Vagina (tissue), 2 donors: Measurements from ENCODE around the gene PFKL. TPM values are rescaled to one million over a fixed set of nuclear protein-coding genes. Genes with fewer than 3 reads are reported as not detected.

Source experiments
- DNase-seq, 2 donors: peaks; one replicate each; pipeline ENCODE4 v3.0.0-alpha.2; 2017; ENCODE audit errors: extremely low spot score in 2 of 2
- H3K27ac ChIP-seq: fragments of 200-600 bp; sonication (generic); one replicate; pipeline ENCODE4 v1.5.1; 2019
- H3K27me3 ChIP-seq: fragments of 200-600 bp; sonication (generic); one replicate; pipeline ENCODE4 v1.5.1; 2019
- H3K36me3 ChIP-seq, 2 donors: fragments of 200-600 bp; sonication (generic); one replicate each; pipeline ENCODE4 v1.5.1; 2017 to 2019
- H3K4me1 ChIP-seq: fragments of 200-600 bp; sonication (generic); one replicate; pipeline ENCODE4 v1.5.1; 2019
- H3K4me3 ChIP-seq, 2 donors: fragments of 200-600 bp; sonication (generic); 1 replicate in 1 of 2; 2 replicates in 1 of 2; pipeline ENCODE4 v1.5.1; 2016 to 2019
- H3K9me3 ChIP-seq: fragments of 200-600 bp; sonication (generic); one replicate; pipeline ENCODE4 v1.5.1; 2019
- CTCF ChIP-seq, 3 experiments: fragments of 450-650 bp in 2 of 3; fragments of 200-600 bp in 1 of 3; sonication (generic) in 1 of 3; IDR thresholded peaks; one replicate each; pipeline ENCODE4 v1.5.1; 2017 to 2019; ENCODE audit warnings: antibody characterized with exemption in 3 of 3, mild to moderate bottlenecking in 2 of 3, moderate library complexity in 2 of 3
- POLR2A ChIP-seq, 2 donors: fragments of 450-650 bp; IDR thresholded peaks; one replicate each; pipeline ENCODE4 v1.6.1; 2017; ENCODE audit warnings: antibody characterized with exemption in 2 of 2, mild to moderate bottlenecking in 2 of 2, moderate library complexity in 2 of 2
- POLR2AphosphoS5 ChIP-seq, 2 donors: sonication (generic); formaldehyde crosslinking; IDR thresholded peaks; one replicate each; pipeline ENCODE4 v1.9.0; 2017; ENCODE audit warnings: antibody characterized with exemption in 2 of 2, mild to moderate bottlenecking in 2 of 2, low read depth in 1 of 2; ENCODE audit not compliant: insufficient read depth in 1 of 2
- intact Hi-C: fragments of 100-400 bp; cut with DNase I; formaldehyde crosslinking; loops from one replicate; pipeline ENCODE4 v1.15.1; 2023
- total RNA-seq: library from RNA; depleted of rRNA; stranded (reverse); fragments of >200 nt; gene quantifications from one replicate; pipeline ENCODE4 v1.2.3, GENCODE V29; 2016

The PFKL gene
- total RNA-seq, 1 donor from 2014 or later = 79.1 TPM

- H3K4me1 ChIP-seq = no peaks in the 10 kb centered on the region
- intact Hi-C loops = loop anchor here (2.0 kb wide), 1 partner anchor 14 kb away; no protein-coding TSS in a partner anchor
- no peak overlapping the region for H3K4me3 ChIP-seq
- DNase-seq = no peak
- TF ChIP-seq POLR2AphosphoS5 (IDR thresholded peaks at IDR 0.05; ENCODE audit: insufficient read depth in 1 of 2, low read depth in 1 of 2) = no peak
- TF ChIP-seq POLR2A (IDR thresholded peaks at IDR 0.05) = no peak
- no peak for TF ChIP-seq CTCF (IDR thresholded peaks at IDR 0.05)
- H3K9me3 ChIP-seq = no peaks in the 10 kb centered on the region
- H3K27ac ChIP-seq = no peak overlapping the region
- H3K27me3 ChIP-seq = no peaks in the 10 kb centered on the region
- peaks cover 0 to 28% of the 10 kb centered on the region in 2 donors for H3K36me3 ChIP-seq
Measured at GRCh38 chr21:44328242-44328895, 28.5 kb downstream of the PFKL start.

- H3K27ac ChIP-seq = no peak overlapping the region
- peaks cover 0 to 19% of the 10 kb centered on the region in 2 donors for H3K36me3 ChIP-seq
- TF ChIP-seq CTCF (IDR thresholded peaks at IDR 0.05) (no peak), POLR2AphosphoS5 (IDR thresholded peaks at IDR 0.05; ENCODE audit: insufficient read depth in 1 of 2, low read depth in 1 of 2) (peak in 1 of 2 donors; percentile 42)
- no peaks in the 10 kb centered on the region for H3K27me3 ChIP-seq
- DNase-seq = no peak
- no peaks in the 10 kb centered on the region for H3K9me3 ChIP-seq
- no peak overlapping the region for H3K4me3 ChIP-seq
- intact Hi-C loops = loop anchor here (2.0 kb wide), 1 partner anchor 14 kb away; no protein-coding TSS in a partner anchor
- no peaks in the 10 kb centered on the region for H3K4me1 ChIP-seq
Measured at GRCh38 chr21:44329086-44329889, 29.4 kb downstream of the PFKL start.

GRCh38 chr21:44329971-44330681 is 30.3 kb downstream of the PFKL start:
- H3K36me3 ChIP-seq = peaks cover 0 to 15% of the 10 kb centered on the region in 2 donors
- intact Hi-C loops = loop anchor here (2.0 to 10.0 kb wide), 3 partner anchors 15 to 545 kb away; partner anchors contain the start of genes PTTG1IP and UBE2G2
- H3K27ac ChIP-seq = no peak overlapping the region
- DNase-seq = no peak
- no peaks in the 10 kb centered on the region for H3K4me1 ChIP-seq
- H3K27me3 ChIP-seq = no peaks in the 10 kb centered on the region
- no peak overlapping the region for H3K4me3 ChIP-seq
- TF ChIP-seq POLR2A (IDR thresholded peaks at IDR 0.05) = no peak
- TF ChIP-seq POLR2AphosphoS5 (IDR thresholded peaks at IDR 0.05; ENCODE audit: insufficient read depth in 1 of 2, low read depth in 1 of 2) = no peak
- TF ChIP-seq CTCF (IDR thresholded peaks at IDR 0.05) = no peak
- no peaks in the 10 kb centered on the region for H3K9me3 ChIP-seq

- no peak overlapping the region for H3K27ac ChIP-seq
- no peaks in the 10 kb centered on the region for H3K9me3 ChIP-seq
- intact Hi-C loops = loop anchor here (10.0 kb wide), 2 partner anchors 474 to 544 kb away; partner anchors contain the start of genes PTTG1IP and UBE2G2
- peaks cover 0 to 14% of the 10 kb centered on the region in 2 donors for H3K36me3 ChIP-seq
- no peak for DNase-seq
- TF ChIP-seq POLR2AphosphoS5 (IDR thresholded peaks at IDR 0.05; ENCODE audit: insufficient read depth in 1 of 2, low read depth in 1 of 2) (no peak), CTCF (IDR thresholded peaks at IDR 0.05) (no peak), POLR2A (IDR thresholded peaks at IDR 0.05) (no peak)
- no peak overlapping the region for H3K4me3 ChIP-seq
- no peaks in the 10 kb centered on the region for H3K27me3 ChIP-seq
- H3K4me1 ChIP-seq = no peaks in the 10 kb centered on the region
Measured at GRCh38 chr21:44330698-44331097, 30.8 kb downstream of the PFKL start.
